H1 (cell line): Measurements from ENCODE around the gene TMEM147. TPM values are rescaled to one million over a fixed set of nuclear protein-coding genes. Genes with fewer than 3 reads are reported as not detected.

Experiments
- CTCF ChIA-PET: fragments of 300-600 bp; sonication (Branson Sonifier 250); formaldehyde crosslinking; loops from one replicate; lab custom pipeline; 2021; ENCODE audit not compliant: partially characterized antibody; lab: Charles Lee
- POLR2A ChIA-PET: fragments of 300-600 bp; sonication (Branson Sonifier 250); formaldehyde crosslinking; loops from one replicate; lab custom pipeline; 2021; ENCODE audit warnings: inconsistent platforms; ENCODE audit not compliant: partially characterized antibody; lab: Charles Lee
- DNase-seq, 2 experiments: peaks; one replicate each; pipeline versions ENCODE4 v3.0.0 to v3.0.0-alpha.2; 2010 to 2022; ENCODE audit warnings: low spot score in 2 of 2, low read depth in 1 of 2, mixed read lengths in 1 of 2
- FAIRE-seq: peaks from 2 replicates; lab custom pipeline; 2011; peaks lifted over from hg19 to GRCh38; lab: Jason Lieb, UNC
- H2AFZ ChIP-seq: 2 replicates; pipeline ENCODE4 v1.8.1; 2012; ENCODE audit warnings: low read length, inconsistent platforms
- H2AK5ac ChIP-seq: 2 replicates; pipeline ENCODE4 v1.6.1; 2013; ENCODE audit warnings: low read depth, low read length
- H2BK120ac ChIP-seq: replicated peaks from 2 replicates; pipeline ENCODE3; 2013; ENCODE audit warnings: low read depth, low read length, inconsistent platforms
- H2BK12ac ChIP-seq: 2 replicates; pipeline ENCODE4 v1.6.1; 2013; ENCODE audit warnings: low read depth, low read length
- H2BK15ac ChIP-seq: 2 replicates; pipeline ENCODE4 v1.6.1; 2013; ENCODE audit warnings: low read length
- H2BK20ac ChIP-seq: 2 replicates; pipeline ENCODE4 v1.6.1; 2013; ENCODE audit warnings: low read length
- H2BK5ac ChIP-seq: 2 replicates; pipeline ENCODE4 v1.6.1; 2013; ENCODE audit warnings: low read depth, low read length
- H3K14ac ChIP-seq: 2 replicates; pipeline ENCODE4 v1.6.1; 2013; ENCODE audit warnings: inconsistent platforms; ENCODE audit not compliant: insufficient read length
- H3K18ac ChIP-seq: 2 replicates; pipeline ENCODE4 v1.6.1; 2013; ENCODE audit warnings: low read length; ENCODE audit errors: extremely low read depth
- H3K23ac ChIP-seq: 2 replicates; pipeline ENCODE4 v1.6.1; 2013; ENCODE audit warnings: inconsistent platforms; ENCODE audit not compliant: insufficient read length
- H3K23me2 ChIP-seq: 2 replicates; pipeline ENCODE4 v1.6.1; 2013; ENCODE audit warnings: low read depth, low read length
- H3K27ac ChIP-seq: 2 replicates; pipeline ENCODE4 v1.6.1; 2011; ENCODE audit warnings: low read depth, low read length, inconsistent platforms
- H3K27me3 ChIP-seq, 4 experiments: replicated peaks in 1 of 4; 1 replicate in 1 of 4; 2 replicates in 3 of 4; pipeline versions ENCODE4 v1.6.1 to v1.8.1; 2011 to 2013; ENCODE audit warnings: low read length in 3 of 4, mild to moderate bottlenecking in 3 of 4, inconsistent platforms in 2 of 4, mixed read lengths in 2 of 4, moderate library complexity in 1 of 4; ENCODE audit not compliant: control insufficient read depth in 3 of 4, insufficient read depth in 3 of 4; ENCODE audit errors: extremely low read depth in 1 of 4
- H3K36me3 ChIP-seq, 4 experiments: 2 replicates each; pipeline versions ENCODE4 v1.6.1 to v1.8.1; 2011 to 2013; ENCODE audit warnings: mild to moderate bottlenecking in 4 of 4, low read length in 3 of 4, moderate library complexity in 2 of 4, control low read depth in 1 of 4, inconsistent platforms in 1 of 4; ENCODE audit not compliant: insufficient read depth in 4 of 4, control insufficient read depth in 2 of 4
- H3K4ac ChIP-seq: replicated peaks from 2 replicates; pipeline ENCODE3; 2013; ENCODE audit warnings: low read length, low read depth, mixed read lengths, inconsistent platforms; ENCODE audit not compliant: insufficient read length
- H3K4me1 ChIP-seq, 4 experiments: replicated peaks in 1 of 4; 1 replicate in 1 of 4; 2 replicates in 3 of 4; pipeline versions ENCODE4 v1.6.1 to v1.8.1; 2011 to 2013; ENCODE audit warnings: low read length in 3 of 4, inconsistent platforms in 2 of 4, mixed read lengths in 1 of 4; ENCODE audit not compliant: insufficient read depth in 4 of 4, control insufficient read depth in 3 of 4
- H3K4me2 ChIP-seq, 2 experiments: 2 replicates each; pipeline versions ENCODE4 v1.6.1 to v1.8.1; 2011 to 2013; ENCODE audit warnings: low read depth in 2 of 2, low read length in 2 of 2, control low read depth in 1 of 2, inconsistent platforms in 1 of 2, mild to moderate bottlenecking in 1 of 2; ENCODE audit not compliant: insufficient read depth in 1 of 2
- H3K4me3 ChIP-seq, 4 experiments: fragments of 200-600, 300-600 bp in 1 of 4; sonication (generic), shearing (Covaris generic), sonication (Bioruptor Twin) in 1 of 4; 2 replicates each; pipeline versions ENCODE4 v1.5.1 to v1.8.1; 2011 to 2016; ENCODE audit warnings: low read length in 4 of 4, low read depth in 3 of 4, control low read depth in 2 of 4, inconsistent platforms in 2 of 4, mild to moderate bottlenecking in 2 of 4, mixed read lengths in 1 of 4, moderate library complexity in 1 of 4; ENCODE audit not compliant: insufficient read depth in 2 of 4; ENCODE audit errors: extremely low read depth in 1 of 4
- H3K56ac ChIP-seq: replicated peaks from 2 replicates; pipeline ENCODE3; 2013; ENCODE audit warnings: low read depth, mild to moderate bottlenecking, mixed read lengths, low read length, inconsistent platforms; ENCODE audit not compliant: insufficient read length
- H3K79me1 ChIP-seq: 2 replicates; pipeline ENCODE4 v1.6.1; 2013; ENCODE audit warnings: low read depth, low read length, control low read depth
- H3K79me2 ChIP-seq, 2 experiments: 2 replicates each; pipeline versions ENCODE4 v1.6.1 to v1.8.1; 2012 to 2013; ENCODE audit warnings: low read length in 2 of 2, mild to moderate bottlenecking in 2 of 2, inconsistent platforms in 1 of 2; ENCODE audit not compliant: insufficient read depth in 2 of 2, control insufficient read depth in 1 of 2
- H3K9ac ChIP-seq, 4 experiments: replicated peaks in 1 of 4; 1 replicate in 1 of 4; 2 replicates in 3 of 4; pipeline versions ENCODE4 v1.6.1 to v1.8.1; 2011 to 2013; ENCODE audit warnings: low read depth in 3 of 4, low read length in 3 of 4, control low read depth in 2 of 4, mild to moderate bottlenecking in 2 of 4, moderate library complexity in 2 of 4, inconsistent platforms in 1 of 4; ENCODE audit errors: extremely low read depth in 1 of 4
- H3K9me3 ChIP-seq, 2 experiments: 2 replicates each; pipeline versions ENCODE4 v1.6.1 to v1.8.1; 2012 to 2013; ENCODE audit warnings: mild to moderate bottlenecking in 2 of 2, moderate library complexity in 2 of 2, control low read depth in 1 of 2, inconsistent platforms in 1 of 2, low read depth in 1 of 2, low read length in 1 of 2, mixed read lengths in 1 of 2; ENCODE audit not compliant: insufficient read depth in 2 of 2
- H4K20me1 ChIP-seq, 2 experiments: replicated peaks in 1 of 2; 2 replicates each; pipeline versions ENCODE3 to v1.8.1; 2011 to 2013; ENCODE audit warnings: inconsistent platforms in 2 of 2, low read length in 2 of 2, mild to moderate bottlenecking in 1 of 2; ENCODE audit not compliant: insufficient read depth in 2 of 2, control insufficient read depth in 1 of 2
- H4K5ac ChIP-seq: 2 replicates; pipeline ENCODE4 v1.6.1; 2013; ENCODE audit warnings: low read length, low read depth, mixed read lengths, inconsistent platforms; ENCODE audit not compliant: insufficient read length
- H4K8ac ChIP-seq: 2 replicates; pipeline ENCODE4 v1.8.0; 2013; ENCODE audit warnings: mild to moderate bottlenecking, moderate library complexity, low read length, inconsistent platforms; ENCODE audit not compliant: insufficient read depth; ENCODE audit errors: extremely low read depth
- H4K91ac ChIP-seq: replicated peaks from 2 replicates; pipeline ENCODE3; 2013; ENCODE audit warnings: low read length, mixed read lengths, inconsistent platforms; ENCODE audit not compliant: insufficient read length
- EGR1 ChIP-seq: IDR thresholded peaks from 2 replicates; pipeline ENCODE4 v1.6.1; 2011; ENCODE audit warnings: low read depth, low read length, borderline replicate concordance
- EZH2 ChIP-seq: fragments of 200-600 bp; sonication (generic); IDR thresholded peaks from 2 replicates; pipeline ENCODE4 v1.7.1; 2012; ENCODE audit warnings: low read depth, mild to moderate bottlenecking, moderate library complexity, low read length, inconsistent platforms; ENCODE audit not compliant: severe bottlenecking
- JUN ChIP-seq: IDR thresholded peaks from 2 replicates; pipeline ENCODE4 v1.6.1; 2011; ENCODE audit warnings: low read depth, mild to moderate bottlenecking, improper control_type of control experiment, low read length
- JUND ChIP-seq: IDR thresholded peaks from 2 replicates; pipeline ENCODE4 v1.6.1; 2011; ENCODE audit warnings: mild to moderate bottlenecking, improper control_type of control experiment, low read length
- MAFK ChIP-seq: IDR thresholded peaks from 2 replicates; pipeline ENCODE4 v1.6.1; 2012; ENCODE audit warnings: low read depth, mild to moderate bottlenecking, improper control_type of control experiment, low read length
- RFX5 ChIP-seq: IDR thresholded peaks from 2 replicates; pipeline ENCODE4 v1.6.1; 2011; ENCODE audit warnings: low read depth, low read length, improper control_type of control experiment, borderline replicate concordance
- SIX5 ChIP-seq: IDR thresholded peaks from 2 replicates; pipeline ENCODE4 v1.6.1; 2011; ENCODE audit warnings: mild to moderate bottlenecking, low read depth, low read length
- WGBS, 2 experiments: shearing (Covaris generic) in 1 of 2; methylation state at CpG; one replicate each; pipeline versions ENCODE4 v1.1.6 to v1.1.7; 2013 to 2015; ENCODE audit warnings: low lambda C conversion rate in 2 of 2, mixed read lengths in 2 of 2, inconsistent platforms in 1 of 2, low coverage in 1 of 2, missing lambda C conversion rate in 1 of 2; ENCODE audit not compliant: insufficient replicate concordance in 2 of 2, insufficient coverage in 1 of 2, insufficient read length in 1 of 2; ENCODE audit errors: extremely low coverage in 1 of 2, missing lambda C conversion rate in 1 of 2; 5-methylcytosine and 5-hydroxymethylcytosine counted together
- polyA plus RNA-seq, 7 experiments: library from polyadenylated mRNA; depleted of rRNA in 3 of 7; stranded (reverse) in 5 of 7; unstranded in 2 of 7; fragments of >200 nt in 5 of 7; fragments of 200-250 nt in 2 of 7; gene quantifications; 1 replicate in 5 of 7; 2 replicates in 1 of 7; 4 replicates in 1 of 7; pipeline versions ENCODE4 v1.2.1 to v1.2.3, GENCODE V29; 2011 to 2013; ENCODE audit warnings: missing spikeins in 2 of 7, mixed read lengths in 2 of 7
- total RNA-seq: library from RNA; stranded (reverse); fragmentation: NEBNext Ultra II Directional; extraction: Animal tissue kit (Norgen Biotek cat#: 25700); gene quantifications from 2 replicates; pipeline ENCODE4 v1.2.1, GENCODE V29; 2021

Gene TMEM147
- total and polyA plus RNA-seq, 2 of the 8 experiments (the other 6 are each of a cell fraction or from before 2014, with no cell fraction given), result 159 to 418 TPM

DNA sequence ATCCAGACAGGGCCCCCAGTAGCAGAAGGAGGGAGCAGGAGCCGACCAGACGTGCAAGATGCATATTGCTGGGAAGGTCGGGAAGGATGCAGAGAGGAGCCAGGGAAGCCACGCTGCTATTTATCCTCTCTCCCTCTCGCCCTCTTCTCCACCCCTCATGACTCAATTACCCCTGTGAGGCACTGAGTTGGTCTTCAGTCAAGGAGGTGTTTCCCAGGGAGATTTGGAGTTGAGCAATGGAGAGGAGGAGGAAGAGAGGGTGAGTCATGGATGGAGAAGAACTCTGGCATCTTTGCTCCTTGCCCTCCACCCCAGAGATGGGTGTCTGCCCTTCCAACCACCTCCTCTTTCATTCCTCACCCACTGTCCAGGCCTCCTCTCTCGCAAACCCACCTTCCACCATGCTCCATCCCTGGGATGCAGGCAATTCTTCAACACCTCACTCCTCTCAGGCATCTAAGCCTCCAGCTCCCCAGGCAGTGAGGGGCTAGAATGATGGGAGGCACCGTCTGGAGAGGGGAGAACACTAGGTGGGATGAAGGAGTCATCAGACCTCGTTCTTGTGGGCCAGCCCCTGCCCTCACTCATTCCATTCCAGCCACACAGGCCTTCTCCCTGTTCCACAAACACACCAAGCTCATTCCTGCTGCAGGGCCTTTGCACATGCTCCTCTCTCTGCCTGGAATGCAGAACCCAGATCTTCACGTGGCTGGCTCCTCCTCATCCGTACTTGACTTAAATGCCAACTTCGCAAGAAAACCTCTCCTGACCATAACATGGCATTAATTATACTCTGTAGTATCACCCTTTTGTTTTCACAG lies 17.0 kb upstream of the TMEM147 start, which contains the start of gene SBSN:
TSS of gene SBSN (minus strand) at position 94 of the 821 bp plus-strand sequence. CDS start at position 64, 30 bp downstream.
- Histone ChIP-seq H3K79me1 (no peaks in the 10 kb centered on the region), H4K20me1 (no peaks in the 10 kb centered on the region), H3K56ac (no peak within 1 kb of the TSS), H3K23ac (no peak within 1 kb of the TSS), H3K14ac (no peak within 1 kb of the TSS), H3K23me2 (peaks cover 3% of the 10 kb centered on the region; the same call in 1 of the 2 replicates), H4K91ac (no peak within 1 kb of the TSS), H3K18ac (no peak within 1 kb of the TSS; the same call in 1 of the 2 replicates), H3K9me3 (no peaks in the 10 kb centered on the region), H2BK15ac (no peak within 1 kb of the TSS), H3K79me2 (no peaks in the 10 kb centered on the region), H3K4me3 (no peak within 1 kb of the TSS), H3K9ac (no peak within 1 kb of the TSS), H3K27ac (no peak within 1 kb of the TSS), H3K36me3 (no peaks in the 10 kb centered on the region), H3K4ac (no peak within 1 kb of the TSS), H2AK5ac (no peak within 1 kb of the TSS), H4K8ac (no peak within 1 kb of the TSS), H2BK12ac (no peak within 1 kb of the TSS), H3K27me3 (peaks cover 0 to 17% (median 11%) of the 10 kb centered on the region in 4 experiments; a peak in 6 of 7 replicates), H2BK120ac (no peak within 1 kb of the TSS), H4K5ac (no peak within 1 kb of the TSS), H2AFZ (no peak within 1 kb of the TSS), H2BK5ac (no peak within 1 kb of the TSS), H3K4me1 (peaks cover 7 to 18% (median 11%) of the 10 kb centered on the region in 4 experiments), H3K4me2 (no peak within 1 kb of the TSS), H2BK20ac (no peak within 1 kb of the TSS)
- WGBS, 2 experiments, result 84% methylated on average over 11 of the region's 11 CpGs; no CpG with 5 or more reads in 1 of the 2 experiments
- FAIRE-seq, result no peak
- DNase-seq, result no peak
- TF ChIP-seq EZH2 (no peak), MAFK (no peak), RFX5 (no peak), EGR1 (no peak), JUND (no peak), SIX5 (no peak), JUN (no peak)
- ChIA-PET CTCF (interaction anchor here (1.8 to 2.9 kb wide), 2 partner anchors 18 to 33 kb away, joined by 6 to 14 read pairs; no protein-coding TSS in a partner anchor), POLR2A (interaction anchor here (1.3 to 1.6 kb wide), 2 partner anchors 15 to 18 kb away, joined by 3 to 4 read pairs; no protein-coding TSS in a partner anchor)
